Activated CD4-positive, alpha-beta T cell treated with anti-CD3 and anti-CD28 coated beads, Interleukin-2, amount 10 ng/mL, durations not matched to agents 7 days and 5 days (primary cell): ENCODE results near the gene OPA3. TPM values are rescaled to one million over a fixed set of nuclear protein-coding genes. Genes with fewer than 3 reads are reported as not detected.
"Not testable (repeated sequence)": the region's sequence is repeated elsewhere in the genome, so short reads cannot be mapped to it uniquely, and the experiment has no call there.

Source experiments
- CTCF ChIA-PET: fragments of 350-600 bp; sonication (Branson Sonifier 250); formaldehyde crosslinking; loops from one replicate; lab custom pipeline; 2021; ENCODE audit warnings: antibody characterized with exemption; lab: Charles Lee
- POLR2A ChIA-PET: fragments of 350-600 bp; sonication (Branson Sonifier 250); formaldehyde crosslinking; loops from one replicate; lab custom pipeline; 2021; ENCODE audit warnings: antibody characterized with exemption; lab: Charles Lee
- DNase-seq: peaks from one replicate; pipeline ENCODE4 v3.0.0-alpha.2; 2020
- H3K27ac Mint-ChIP-seq: one replicate; pipeline ENCODE4 v1.8.0; 2021; ENCODE audit warnings: mild to moderate bottlenecking, moderate library complexity, mixed read lengths
- H3K27me3 Mint-ChIP-seq: one replicate; pipeline ENCODE4 v1.8.0; 2021; ENCODE audit warnings: mixed read lengths
- H3K36me3 Mint-ChIP-seq: one replicate; pipeline ENCODE4 v1.8.0; 2021; ENCODE audit warnings: low read depth, mixed read lengths
- H3K4me1 Mint-ChIP-seq: one replicate; pipeline ENCODE4 v1.8.0; 2021; ENCODE audit warnings: mixed read lengths
- H3K4me3 Mint-ChIP-seq: one replicate; pipeline ENCODE4 v1.8.0; 2021; ENCODE audit warnings: mild to moderate bottlenecking, moderate library complexity, mixed read lengths
- H3K9me3 Mint-ChIP-seq: one replicate; pipeline ENCODE4 v1.8.0; 2021; ENCODE audit warnings: mixed read lengths
- total RNA-seq, 2 experiments: library from RNA; stranded (reverse); gene quantifications; one replicate each; pipeline ENCODE4 v1.2.3, GENCODE V29; 2021

The OPA3 gene
- total RNA-seq = 10 to 100 TPM; 12.6 to 13.4 TPM

GRCh38 chr19:45584332-45585157 lies at the start of gene OPA3:
TSS of gene OPA3 (minus strand) at chr19:45584802. CDS start at chr19:45584764, 38 bp downstream.
- Mint-ChIP-seq H3K9me3 (no peaks in the 10 kb centered on the region), H3K27me3 (peaks cover 4% of the 10 kb centered on the region), H3K36me3 (peaks cover 16% of the 10 kb centered on the region), H3K4me3 (peak within 1 kb of the TSS; percentile 95), H3K4me1 (peaks cover 25% of the 10 kb centered on the region), H3K27ac (peak within 1 kb of the TSS; percentile 96)
- peak; percentile 100 for DNase-seq
- POLR2A ChIA-PET = interaction anchor here (0.9 kb wide), 1 partner anchor 57 kb away, joined by 3 read pairs; no protein-coding TSS in a partner anchor
- CTCF ChIA-PET = interaction anchor here (1.0 to 2.3 kb wide), 5 partner anchors 12 to 145 kb away, joined by 3 to 9 read pairs (median 4); no protein-coding TSS in a partner anchor

- H3K36me3 Mint-ChIP-seq = peaks cover 10% of the 10 kb centered on the region
- DNase-seq = peak; percentile 36
- ChIA-PET CTCF (interaction anchor here (0.6 to 3.5 kb wide), 2 partner anchors 10 to 15 kb away, joined by 3 to 23 read pairs; no protein-coding TSS in a partner anchor), POLR2A (no interaction called here)
- peaks cover 6% of the 10 kb centered on the region for H3K4me1 Mint-ChIP-seq
- H3K27ac Mint-ChIP-seq = peak overlapping the region; percentile 41
- no peaks in the 10 kb centered on the region for H3K27me3 Mint-ChIP-seq
- H3K4me3 Mint-ChIP-seq = no peak overlapping the region
- H3K9me3 Mint-ChIP-seq = no peaks in the 10 kb centered on the region
Observed at GRCh38 chr19:45632468-45633196, 48.0 kb upstream of the OPA3 start.

- Mint-ChIP-seq H3K4me1 (peaks cover 6% of the 10 kb centered on the region), H3K4me3 (no peak overlapping the region), H3K27ac (no peak overlapping the region), H3K36me3 (peaks cover 23% of the 10 kb centered on the region), H3K9me3 (no peaks in the 10 kb centered on the region), H3K27me3 (no peaks in the 10 kb centered on the region)
- ChIA-PET POLR2A (no interaction called here), CTCF (interaction anchor here (0.6 to 3.5 kb wide), 5 partner anchors 12 to 97 kb away, joined by 4 to 23 read pairs (median 4); no protein-coding TSS in a partner anchor)
- DNase-seq = no peak
Observed at GRCh38 chr19:45630463-45630862, 45.9 kb upstream of the OPA3 start.

- ChIA-PET CTCF (no interaction called here), POLR2A (no interaction called here)
- no peak overlapping the region for H3K27ac Mint-ChIP-seq
- no peak for DNase-seq
- peaks cover 26% of the 10 kb centered on the region for H3K36me3 Mint-ChIP-seq
- H3K27me3 Mint-ChIP-seq = no peaks in the 10 kb centered on the region
- H3K9me3 Mint-ChIP-seq = no peaks in the 10 kb centered on the region
- H3K4me3 Mint-ChIP-seq = no peak overlapping the region
- H3K4me1 Mint-ChIP-seq = peaks cover 7% of the 10 kb centered on the region
Observed at GRCh38 chr19:45629704-45630103, 45.1 kb upstream of the OPA3 start.

- DNase-seq, CTCF ChIA-PET, H3K9me3 Mint-ChIP-seq, H3K27ac Mint-ChIP-seq, POLR2A ChIA-PET, H3K4me1 Mint-ChIP-seq, H3K4me3 Mint-ChIP-seq, H3K27me3 Mint-ChIP-seq: not testable (repeated sequence)
- peaks cover 39% of the 10 kb centered on the region for H3K36me3 Mint-ChIP-seq
Observed at GRCh38 chr19:45628219-45628618, 43.6 kb upstream of the OPA3 start.

GRCh38 chr19:45623984-45624383 lies 39.4 kb upstream of the OPA3 start:
- POLR2A ChIA-PET = no interaction called here

GRCh38 chr19:45621976-45622503 lies 37.4 kb upstream of the OPA3 start:
- no peaks in the 10 kb centered on the region for H3K9me3 Mint-ChIP-seq
- no peaks in the 10 kb centered on the region for H3K27me3 Mint-ChIP-seq
- peaks cover 5% of the 10 kb centered on the region for H3K4me1 Mint-ChIP-seq
- no peak overlapping the region for H3K4me3 Mint-ChIP-seq
- peaks cover 48% of the 10 kb centered on the region for H3K36me3 Mint-ChIP-seq
- no peak overlapping the region for H3K27ac Mint-ChIP-seq
- ChIA-PET CTCF (no interaction called here), POLR2A (no interaction called here)
- DNase-seq = no peak

More at GRCh38 chr19:45623984-45624383, 39.4 kb upstream of the OPA3 start:
- CTCF ChIA-PET = interaction anchor here (2.7 kb wide), 1 partner anchor 17 kb away, joined by 10 read pairs; no protein-coding TSS in a partner anchor
- Mint-ChIP-seq H3K27ac (no peak overlapping the region), H3K4me3 (no peak overlapping the region), H3K27me3 (no peaks in the 10 kb centered on the region), H3K36me3 (peaks cover 52% of the 10 kb centered on the region), H3K4me1 (peaks cover 3% of the 10 kb centered on the region), H3K9me3 (no peaks in the 10 kb centered on the region)
- no peak for DNase-seq

GRCh38 chr19:45621389-45621788 lies 36.8 kb upstream of the OPA3 start:
- Mint-ChIP-seq H3K36me3 (peaks cover 44% of the 10 kb centered on the region), H3K4me3 (no peak overlapping the region), H3K9me3 (no peaks in the 10 kb centered on the region), H3K4me1 (peaks cover 5% of the 10 kb centered on the region), H3K27me3 (no peaks in the 10 kb centered on the region), H3K27ac (no peak overlapping the region)
- CTCF ChIA-PET = interaction anchor here (0.8 kb wide), 1 partner anchor 63 kb away, joined by 3 read pairs; no protein-coding TSS in a partner anchor
- POLR2A ChIA-PET = no interaction called here
- DNase-seq = no peak

GRCh38 chr19:45616704-45617017 lies 32.1 kb upstream of the OPA3 start:
- POLR2A ChIA-PET = no interaction called here
- no peaks in the 10 kb centered on the region for H3K9me3 Mint-ChIP-seq
- CTCF ChIA-PET = interaction anchor here (0.8 to 2.3 kb wide), 4 partner anchors 8 to 178 kb away, joined by 3 to 13 read pairs (median 4); no protein-coding TSS in a partner anchor
- no peaks in the 10 kb centered on the region for H3K27me3 Mint-ChIP-seq
- H3K27ac Mint-ChIP-seq = no peak overlapping the region
- peaks cover 24% of the 10 kb centered on the region for H3K4me1 Mint-ChIP-seq
- DNase-seq = no peak
- peaks cover 46% of the 10 kb centered on the region for H3K36me3 Mint-ChIP-seq
- H3K4me3 Mint-ChIP-seq = no peak overlapping the region

GRCh38 chr19:45615795-45616703 lies 31.4 kb upstream of the OPA3 start:
- Mint-ChIP-seq H3K27me3 (no peaks in the 10 kb centered on the region), H3K36me3 (peaks cover 47% of the 10 kb centered on the region), H3K4me1 (peaks cover 24% of the 10 kb centered on the region), H3K27ac (peak overlapping the region; percentile 71), H3K9me3 (no peaks in the 10 kb centered on the region), H3K4me3 (no peak overlapping the region)
- ChIA-PET CTCF (interaction anchor here (0.8 to 2.3 kb wide), 5 partner anchors 8 to 177 kb away, joined by 3 to 13 read pairs (median 4); no protein-coding TSS in a partner anchor), POLR2A (no interaction called here)
- DNase-seq = peak; percentile 78

GRCh38 chr19:45615056-45615455 lies 30.5 kb upstream of the OPA3 start:
- Mint-ChIP-seq H3K36me3 (peaks cover 46% of the 10 kb centered on the region), H3K4me1 (peaks cover 24% of the 10 kb centered on the region)
- POLR2A ChIA-PET, H3K9me3 Mint-ChIP-seq, DNase-seq, H3K27me3 Mint-ChIP-seq, H3K4me3 Mint-ChIP-seq, H3K27ac Mint-ChIP-seq: not testable (repeated sequence)
- CTCF ChIA-PET = interaction anchor here (1.1 to 2.3 kb wide), 2 partner anchors 27 to 129 kb away, joined by 3 to 13 read pairs; no protein-coding TSS in a partner anchor
